Keratinocyte (primary cell): ENCODE results near the gene TMEM94. TPM values are rescaled to one million over a fixed set of nuclear protein-coding genes. Genes with fewer than 3 reads are reported as not detected.

ENCODE experiments used
- DNase-seq: peaks from one replicate; pipeline ENCODE4 v3.0.0-alpha.2; 2011; ENCODE audit warnings: low read depth, missing footprints, low spot score
- FAIRE-seq: peaks from 2 replicates; lab custom pipeline; 2011; peaks lifted over from hg19 to GRCh38; lab: Jason Lieb, UNC
- H2AFZ ChIP-seq: 2 replicates; pipeline ENCODE4 v1.6.0; 2012; ENCODE audit warnings: low read length, control low read depth, inconsistent platforms; ENCODE audit not compliant: control insufficient read depth
- H3K27ac ChIP-seq: 2 replicates; pipeline ENCODE4 v1.5.1; 2011; ENCODE audit warnings: low read length; ENCODE audit not compliant: control insufficient read depth, insufficient read depth
- H3K27me3 ChIP-seq: 3 replicates; pipeline ENCODE4 v1.6.0; 2011; ENCODE audit warnings: low read length; ENCODE audit not compliant: control insufficient read depth, insufficient read depth; ENCODE audit errors: extremely low read depth
- H3K36me3 ChIP-seq, 2 experiments: 2 replicates in 1 of 2; 3 replicates in 1 of 2; pipeline ENCODE4 v1.5.1; 2011; ENCODE audit warnings: low read length in 2 of 2, mild to moderate bottlenecking in 1 of 2; ENCODE audit not compliant: control insufficient read depth in 2 of 2, insufficient read depth in 2 of 2; ENCODE audit errors: extremely low read depth in 1 of 2
- H3K4me1 ChIP-seq: 3 replicates; pipeline ENCODE4 v1.5.1; 2011; ENCODE audit warnings: low read length; ENCODE audit not compliant: control insufficient read depth, insufficient read depth; ENCODE audit errors: extremely low read depth
- H3K4me2 ChIP-seq: 3 replicates; pipeline ENCODE4 v1.6.0; 2011; ENCODE audit warnings: low read depth, low read length; ENCODE audit not compliant: control insufficient read depth, insufficient read depth; ENCODE audit errors: extremely low read depth
- H3K4me3 ChIP-seq, 3 experiments: fragments of 200-600 bp in 1 of 3; sonication (generic) in 1 of 3; 2 replicates in 2 of 3; 3 replicates in 1 of 3; pipeline ENCODE4 v1.5.1; 2011 to 2016; ENCODE audit warnings: low read length in 3 of 3, mild to moderate bottlenecking in 3 of 3, control low read depth in 2 of 3, inconsistent platforms in 1 of 3, low read depth in 1 of 3, mixed read lengths in 1 of 3, mixed run types in 1 of 3, moderate library complexity in 1 of 3; ENCODE audit not compliant: control insufficient read depth in 2 of 3, insufficient read depth in 2 of 3; ENCODE audit errors: extremely low read depth in 1 of 3
- H3K79me2 ChIP-seq: 2 replicates; pipeline ENCODE4 v1.6.0; 2012; ENCODE audit warnings: low read length; ENCODE audit not compliant: control insufficient read depth, insufficient read depth
- H3K9ac ChIP-seq: 3 replicates; pipeline ENCODE4 v1.6.0; 2011; ENCODE audit warnings: low read length; ENCODE audit not compliant: control insufficient read depth, insufficient read depth; ENCODE audit errors: extremely low read depth
- H3K9me1 ChIP-seq: 3 replicates; pipeline ENCODE4 v1.6.0; 2011; ENCODE audit warnings: low read length; ENCODE audit not compliant: control insufficient read depth, insufficient read depth; ENCODE audit errors: extremely low read depth
- H3K9me3 ChIP-seq: 2 replicates; pipeline ENCODE4 v1.5.1; 2012; ENCODE audit warnings: low read depth, low read length; ENCODE audit not compliant: control insufficient read depth
- H4K20me1 ChIP-seq: 3 replicates; pipeline ENCODE4 v1.6.0; 2011; ENCODE audit warnings: low read length; ENCODE audit not compliant: control insufficient read depth, insufficient read depth; ENCODE audit errors: extremely low read depth
- CTCF ChIP-seq, 3 experiments: IDR thresholded peaks in 1 of 3; conservative IDR thresholded peaks in 1 of 3; optimal IDR thresholded peaks in 1 of 3; 2 replicates in 2 of 3; 3 replicates in 1 of 3; pipeline versions ENCODE3 to v1.5.1; 2011; ENCODE audit warnings: low read length in 3 of 3, mild to moderate bottlenecking in 3 of 3, moderate library complexity in 2 of 3, control low read depth in 1 of 3, inconsistent platforms in 1 of 3; ENCODE audit not compliant: insufficient read depth in 2 of 3; ENCODE audit errors: extremely low read depth in 1 of 3
- EZH2 ChIP-seq: IDR thresholded peaks from one replicate; pipeline ENCODE4 v1.6.1; 2012; ENCODE audit warnings: inconsistent platforms, mild to moderate bottlenecking, low read length, moderate library complexity
- dilution Hi-C: fragments of 300-500 bp; cut with MboI; formaldehyde crosslinking; loops from one replicate; pipeline ENCODE4 v1.7.0; 2020; ENCODE audit warnings: low sequenced_read_pairs; ENCODE audit not compliant: extremely low pct_ligation_motif_present
- polyA plus RNA-seq, 5 experiments: library from polyadenylated mRNA; depleted of rRNA in 3 of 5; stranded (reverse) in 3 of 5; stranded (forward) in 1 of 5; unstranded in 1 of 5; fragments of >200 nt; gene quantifications; 1 replicate in 1 of 5; 2 replicates in 3 of 5; 3 replicates in 1 of 5; pipeline versions ENCODE4 v1.2.1 to v1.2.3, GENCODE V29; 2011 to 2012; ENCODE audit warnings: missing spikeins in 2 of 5, low read depth in 1 of 5, low replicate concordance in 1 of 5

Gene TMEM94
- polyA plus RNA-seq, 1 donor (not counting 4 experiments of a cell fraction or from before 2014, with no cell fraction given) = 13.6 TPM

GRCh38 chr17:75524269-75524969 lies 68.0 kb downstream of the TMEM94 start:
- H3K27me3 ChIP-seq = no peaks in the 10 kb centered on the region
- H3K9ac ChIP-seq = peak overlapping the region; percentile 62
- DNase-seq (no peak), FAIRE-seq (no peak)
- H3K27ac ChIP-seq = no peak overlapping the region
- H3K4me2 ChIP-seq = peak overlapping the region; percentile 69
- no peaks in the 10 kb centered on the region for H3K79me2 ChIP-seq
- peak overlapping the region; percentile 63 to 92 (median 65) for H3K4me3 ChIP-seq
- H3K4me1 ChIP-seq = peaks cover 6% of the 10 kb centered on the region
- peaks cover 10 to 14% of the 10 kb centered on the region in 2 experiments for H3K36me3 ChIP-seq
- H3K9me1 ChIP-seq = no peaks in the 10 kb centered on the region
- H2AFZ ChIP-seq = peak overlapping the region; percentile 51
- no peaks in the 10 kb centered on the region for H4K20me1 ChIP-seq
- dilution Hi-C loops = no loop called here
- no peak for TF ChIP-seq CTCF (optimal IDR thresholded peaks at IDR 0.05 in 1 of 3, IDR thresholded peaks at IDR 0.05 in 1 of 3, conservative IDR thresholded peaks at IDR 0.05 in 1 of 3; ENCODE audit: extremely low read depth in 1 of 3, insufficient read depth in 2 of 3, low read length in 3 of 3)
- TF ChIP-seq EZH2 = no peak
- H3K9me3 ChIP-seq = no peaks in the 10 kb centered on the region

DNA sequence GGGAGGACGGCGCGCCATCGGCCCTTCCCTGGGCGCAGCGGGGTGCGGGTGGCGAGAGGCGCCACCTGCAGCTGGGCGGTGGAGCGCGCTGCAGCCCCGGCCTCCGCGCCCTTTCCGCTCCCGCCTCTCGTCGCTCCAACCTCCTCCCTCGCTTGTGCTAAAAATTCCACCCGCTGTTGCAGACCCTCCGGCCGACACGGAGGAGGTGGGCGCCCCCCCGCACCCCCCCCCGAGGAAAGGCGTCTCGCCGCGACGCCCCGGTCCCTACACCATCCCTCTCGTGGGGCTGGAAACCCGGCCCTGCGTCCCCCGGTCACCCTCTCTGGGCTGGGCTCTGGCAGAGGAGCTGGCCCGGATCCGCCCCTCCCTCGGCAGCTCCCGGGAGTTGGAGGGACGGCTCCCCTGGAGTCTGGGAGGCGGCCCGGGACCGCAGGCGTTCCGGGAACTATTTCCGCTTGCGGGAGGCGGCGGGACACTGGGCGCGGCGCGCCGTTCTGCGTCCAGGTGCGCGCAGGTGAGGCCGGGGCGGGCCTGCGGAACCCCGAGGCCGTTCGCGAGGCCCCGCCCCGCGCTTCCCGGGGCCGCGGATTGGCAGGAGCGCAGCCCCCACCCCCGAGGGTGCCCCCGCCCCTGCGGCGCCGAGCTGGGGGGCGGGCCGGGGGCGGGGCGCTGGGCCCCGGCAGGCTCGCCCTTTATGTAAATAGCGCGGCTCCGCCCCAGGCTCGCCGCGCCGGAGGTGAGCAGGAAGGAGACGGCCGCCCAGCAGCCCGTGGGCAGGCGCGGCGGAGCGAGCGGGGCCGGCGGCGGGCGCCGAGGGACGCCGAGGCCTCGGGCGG lies 68.8 kb downstream of the TMEM94 start, which contains the start of gene LLGL2:
TSS of gene LLGL2 (plus strand) at position 728 of the 836 bp plus-strand sequence. CDS start 17,730 bp downstream, outside the sequence.
- H3K27ac ChIP-seq = peak within 1 kb of the TSS; percentile 36
- peak; percentile 32 to 77 (median 67) for TF ChIP-seq CTCF (optimal IDR thresholded peaks at IDR 0.05 in 1 of 3, IDR thresholded peaks at IDR 0.05 in 1 of 3, conservative IDR thresholded peaks at IDR 0.05 in 1 of 3; ENCODE audit: extremely low read depth in 1 of 3, insufficient read depth in 2 of 3, low read length in 3 of 3)
- no peak for TF ChIP-seq EZH2
- peaks cover 7 to 11% of the 10 kb centered on the region in 2 experiments for H3K36me3 ChIP-seq
- no peaks in the 10 kb centered on the region for H3K9me3 ChIP-seq
- peak within 1 kb of the TSS; percentile 97 for H3K4me2 ChIP-seq
- no peaks in the 10 kb centered on the region for H4K20me1 ChIP-seq
- FAIRE-seq = no peak
- peak within 1 kb of the TSS; percentile 63 to 92 (median 78) for H3K4me3 ChIP-seq
- H3K79me2 ChIP-seq = no peaks in the 10 kb centered on the region
- no peak for DNase-seq
- H3K9ac ChIP-seq = peak within 1 kb of the TSS; percentile 63
- peaks cover 6% of the 10 kb centered on the region for H3K4me1 ChIP-seq
- dilution Hi-C loops = no loop called here
- peak within 1 kb of the TSS; percentile 60 for H2AFZ ChIP-seq
- no peaks in the 10 kb centered on the region for H3K9me1 ChIP-seq
- no peaks in the 10 kb centered on the region for H3K27me3 ChIP-seq
